AG04449 (cell line): Measurements from ENCODE around the gene BCL2A1.

Experiments
- CTCF ChIA-PET: fragments of 350-600 bp; formaldehyde crosslinking; extraction: SDS; loops from one replicate; lab custom pipeline; 2021; ENCODE audit warnings: antibody characterized with exemption; lab: Yijun Ruan, JAX
- POLR2A ChIA-PET: fragments of 400-600, 350-600 bp; formaldehyde crosslinking; extraction: SDS; loops from one replicate; lab custom pipeline; 2020; ENCODE audit warnings: antibody characterized with exemption, inconsistent platforms; lab: Yijun Ruan, JAX
- DNase-seq: peaks from one replicate; pipeline ENCODE4 v3.0.0-alpha.2; 2010; ENCODE audit warnings: low read depth, low spot score
- H3K4me3 ChIP-seq: 2 replicates; pipeline ENCODE4 v1.5.1; 2011; ENCODE audit warnings: low read depth, mild to moderate bottlenecking, control low read depth, low read length
- CTCF ChIP-seq: IDR thresholded peaks from one replicate; pipeline ENCODE4 v1.5.1; 2011; ENCODE audit warnings: mild to moderate bottlenecking, moderate library complexity, low read length, control low read depth, inconsistent platforms; ENCODE audit not compliant: insufficient read depth; ENCODE audit errors: missing control alignments

Gene BCL2A1

GRCh38 chr15:80003171-80003570 is 32.2 kb upstream of the BCL2A1 start:
- ChIA-PET POLR2A (no interaction called here), CTCF (interaction anchor here (2.4 kb wide), 1 partner anchor 11 kb away, joined by 12 read pairs; no protein-coding TSS in a partner anchor)
- no peak for DNase-seq
- H3K4me3 ChIP-seq = no peak overlapping the region
- no peak for TF ChIP-seq CTCF

DNA sequence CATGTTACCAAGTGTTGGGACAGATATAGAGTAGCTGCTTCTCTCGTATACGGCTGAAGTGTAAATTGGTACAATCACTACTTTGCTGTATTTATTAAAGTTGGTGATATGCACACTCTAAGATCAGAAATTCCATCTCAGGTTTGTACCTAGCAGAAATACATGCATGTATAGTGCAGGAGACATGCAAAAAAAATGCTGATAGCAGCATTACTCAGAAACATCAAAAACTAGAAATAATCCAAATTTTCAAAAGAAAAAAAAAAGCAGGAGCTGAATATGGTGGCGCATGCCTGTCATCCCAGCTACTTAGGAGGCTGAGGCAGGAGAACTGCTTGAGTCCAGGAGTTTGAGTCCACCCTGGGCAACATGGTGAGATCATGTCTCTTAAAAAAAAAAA is 31.3 kb upstream of the BCL2A1 start:
- no peak for DNase-seq
- ChIA-PET CTCF (interaction anchor here (1.0 to 2.4 kb wide), 3 partner anchors 8 to 663 kb away, joined by 4 to 12 read pairs (median 5); no protein-coding TSS in a partner anchor), POLR2A (interaction anchor here (0.6 kb wide), 1 partner anchor 58 kb away, joined by 3 read pairs; no protein-coding TSS in a partner anchor)
- no peak overlapping the region for H3K4me3 ChIP-seq
- no peak for TF ChIP-seq CTCF

GRCh38 chr15:79994615-79995014 is 23.6 kb upstream of the BCL2A1 start:
- no peak overlapping the region for H3K4me3 ChIP-seq
- no peak for TF ChIP-seq CTCF
- POLR2A ChIA-PET = interaction anchor here (0.6 kb wide), 1 partner anchor 311 kb away, joined by 4 read pairs; no protein-coding TSS in a partner anchor
- no peak for DNase-seq
- CTCF ChIA-PET = interaction anchor here (0.6 to 4.3 kb wide), 12 partner anchors 10 to 654 kb away, joined by 3 to 34 read pairs (median 4); no protein-coding TSS in a partner anchor

DNA sequence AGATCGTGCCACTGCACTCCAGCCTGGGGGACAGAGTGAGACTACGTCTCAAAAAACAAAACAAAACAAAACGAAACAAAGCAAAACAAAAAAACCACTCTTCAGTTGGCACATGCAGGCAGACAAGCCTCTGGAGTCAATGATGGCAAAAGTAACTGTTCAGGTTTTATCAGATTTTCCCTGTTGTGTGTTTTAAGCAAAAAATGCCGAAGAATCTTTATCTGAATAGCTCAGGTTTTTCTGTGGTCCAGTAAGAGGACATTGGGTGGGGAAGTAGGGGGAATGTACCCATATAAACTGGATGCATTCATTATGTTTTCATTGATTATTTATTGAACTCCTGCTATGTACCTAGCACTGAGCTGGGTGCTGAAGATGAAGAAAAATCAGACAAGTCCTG is 20.8 kb upstream of the BCL2A1 start:
- H3K4me3 ChIP-seq = no peak overlapping the region
- no peak for TF ChIP-seq CTCF
- ChIA-PET CTCF (interaction anchor here (1.2 to 4.3 kb wide), 14 partner anchors 10 to 652 kb away, joined by 3 to 34 read pairs (median 8); no protein-coding TSS in a partner anchor), POLR2A (no interaction called here)
- no peak for DNase-seq

DNA sequence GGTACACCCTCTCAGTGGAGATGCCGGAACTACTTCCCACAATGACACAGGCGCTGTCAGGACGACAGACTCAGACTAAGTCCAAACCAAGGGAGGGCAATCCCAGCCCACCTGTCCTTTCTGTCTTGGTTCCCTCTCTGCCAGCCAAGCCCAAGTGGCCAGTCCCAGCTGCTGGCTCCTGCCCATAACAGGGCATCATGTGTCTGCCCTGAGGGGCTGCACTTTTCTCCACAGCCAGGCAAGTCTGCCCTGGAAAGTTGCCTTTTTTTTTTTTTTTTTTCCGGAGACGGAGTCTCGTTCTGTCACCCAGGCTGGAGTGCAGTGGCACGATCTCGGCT is 20.0 kb upstream of the BCL2A1 start:
- no peak overlapping the region for H3K4me3 ChIP-seq
- CTCF ChIA-PET = interaction anchor here (2.3 to 4.3 kb wide), 2 partner anchors 134 to 651 kb away, joined by 12 to 34 read pairs; no protein-coding TSS in a partner anchor
- DNase-seq = no peak
- TF ChIP-seq CTCF = no peak
- POLR2A ChIA-PET = no interaction called here

DNA sequence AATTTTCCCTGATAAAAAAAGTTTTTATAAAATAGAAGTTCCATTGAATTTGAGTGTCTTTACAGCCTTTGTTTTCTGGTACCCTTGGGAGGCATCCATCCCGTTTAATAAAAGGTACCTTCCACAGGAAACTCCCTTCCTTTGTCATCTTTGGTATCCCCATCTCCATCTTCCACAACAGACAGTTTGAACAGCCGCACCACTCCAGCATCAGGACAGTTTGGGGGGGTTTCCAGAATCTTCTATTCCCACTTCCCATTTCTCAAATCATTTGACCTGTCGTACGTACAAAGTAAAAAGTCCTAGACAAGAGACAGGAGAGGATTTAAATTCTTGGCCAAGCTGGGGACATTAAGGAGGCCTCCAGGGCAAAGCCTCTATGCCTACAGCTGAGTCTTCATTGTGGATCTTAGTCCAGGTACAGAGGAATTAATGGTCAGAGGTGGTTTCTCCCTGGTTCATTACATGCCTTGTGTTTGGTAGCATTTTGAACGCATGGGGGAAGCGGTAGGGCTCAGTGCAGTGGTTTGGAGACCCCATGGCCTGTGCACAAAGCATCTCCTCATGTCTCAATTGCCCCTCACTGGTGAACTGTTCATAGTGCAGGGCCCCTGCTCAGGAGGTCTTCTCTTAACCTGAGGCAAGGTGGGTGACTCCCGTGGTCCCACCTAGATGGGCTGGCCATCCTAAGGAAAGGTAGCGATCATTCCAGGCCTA is 19.4 kb upstream of the BCL2A1 start:
- CTCF ChIA-PET = interaction anchor here (1.0 to 1.4 kb wide), 2 partner anchors 93 to 651 kb away, joined by 3 to 5 read pairs; no protein-coding TSS in a partner anchor
- no peak overlapping the region for H3K4me3 ChIP-seq
- TF ChIP-seq CTCF = no peak
- POLR2A ChIA-PET = no interaction called here
- no peak for DNase-seq
